Cardiac ventricle fibroblast (primary cell): Measurements from ENCODE around the gene PDIA5. TPM values are rescaled to one million over a fixed set of nuclear protein-coding genes. Genes with fewer than 3 reads are reported as not detected.

Experiments used
- total RNA-seq: library from RNA; depleted of rRNA; stranded (reverse); fragments of >200 nt; gene quantifications from 2 replicates; pipeline ENCODE4 v1.2.3, GENCODE V29; 2015

PDIA5 gene
- 62.2 and 77.1 TPM in 2 replicates for total RNA-seq

DNA sequence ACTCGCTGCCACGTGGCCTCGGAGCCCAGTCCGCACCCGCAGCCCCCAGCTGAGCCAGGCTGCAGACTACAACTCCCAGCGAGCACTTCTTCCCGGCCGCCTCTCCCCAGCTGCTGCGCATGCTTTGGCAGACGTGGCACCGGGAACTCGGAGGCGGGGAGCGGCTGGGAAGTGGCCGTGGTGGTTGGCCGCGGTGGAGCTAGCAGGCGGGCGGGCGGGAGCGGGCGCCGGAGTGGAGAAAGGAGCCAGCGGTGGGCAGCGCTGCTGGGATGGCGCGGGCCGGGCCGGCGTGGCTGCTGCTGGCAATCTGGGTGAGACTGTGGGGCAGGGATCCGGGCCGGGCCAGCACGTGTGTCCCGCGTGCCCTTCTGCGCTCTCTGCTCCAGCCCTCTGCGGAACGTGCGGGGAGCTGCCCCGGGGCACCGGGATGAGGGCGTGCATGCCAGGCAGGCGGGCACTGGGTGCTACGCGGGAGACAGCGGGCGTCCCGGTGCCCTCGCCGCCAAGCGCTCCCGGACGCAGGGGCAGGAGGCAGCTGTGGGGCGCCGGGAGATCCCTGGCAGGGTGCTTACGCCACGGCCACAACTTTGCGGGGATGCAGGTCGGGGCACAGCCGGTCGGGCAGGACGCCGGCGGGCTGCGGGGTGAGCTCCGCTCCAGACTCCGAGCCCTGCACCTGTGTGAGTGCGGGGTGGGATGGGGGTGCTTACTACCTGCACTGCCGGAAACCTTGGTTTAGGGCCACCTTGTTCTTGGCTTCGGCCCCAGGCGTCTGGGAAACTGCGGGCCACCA, at the start of gene PDIA5:
Gene PDIA5, plus strand, starts transcription at position 130 of the 793 bp plus-strand sequence. Its CDS starts 140 bp downstream, at position 270.

DNA sequence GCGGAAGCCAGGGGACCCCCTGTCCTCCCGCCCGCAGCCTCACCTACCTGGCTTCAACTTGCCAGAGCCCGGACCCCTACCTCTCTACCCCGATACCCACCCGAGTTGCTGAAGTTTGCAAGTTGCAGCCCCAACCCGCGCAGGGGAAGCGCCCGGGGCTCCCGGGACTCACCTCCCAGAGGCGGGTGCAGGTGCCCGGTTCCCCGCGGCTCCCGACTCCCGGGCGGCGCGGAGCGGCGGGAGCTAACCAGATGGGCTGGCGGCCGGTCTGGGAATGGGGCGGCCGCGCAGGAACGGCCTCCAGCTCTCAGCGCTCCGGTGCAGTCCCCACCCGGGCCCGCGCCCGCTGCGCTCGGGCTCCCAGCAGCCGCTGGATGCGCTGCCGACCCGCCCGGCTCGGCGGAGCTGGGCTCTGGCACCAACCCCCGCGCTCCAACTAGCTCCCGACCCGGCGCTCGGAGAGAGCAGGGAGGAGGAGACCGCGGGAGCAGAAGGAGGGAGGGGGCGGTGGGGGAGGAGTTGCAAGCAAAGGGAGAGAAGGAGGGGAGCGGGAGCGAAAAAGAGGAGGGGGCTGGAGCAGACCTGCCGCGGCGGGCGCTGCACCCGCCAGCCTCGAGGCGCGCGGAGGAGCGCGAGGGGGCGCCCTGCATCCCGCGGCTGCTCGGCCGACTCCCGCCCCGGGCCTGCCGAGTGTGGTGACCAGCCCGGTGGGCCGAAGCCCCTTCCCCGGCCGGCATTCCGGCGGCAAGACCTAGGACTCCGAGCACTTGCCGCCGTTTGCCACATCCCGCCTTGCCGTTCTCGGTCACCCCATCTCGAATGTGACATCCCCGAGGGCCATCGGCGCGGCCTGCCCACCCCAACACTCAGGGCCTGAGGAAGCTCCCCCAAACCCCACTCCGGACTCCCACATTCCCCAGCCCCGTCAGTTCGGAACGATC, 39.3 kb upstream of the PDIA5 start, which contains the start of gene SEMA5B:
Gene SEMA5B, minus strand, starts transcription at position 472 of the 941 bp plus-strand sequence. CDS start 66,500 bp downstream, outside the sequence.

DNA sequence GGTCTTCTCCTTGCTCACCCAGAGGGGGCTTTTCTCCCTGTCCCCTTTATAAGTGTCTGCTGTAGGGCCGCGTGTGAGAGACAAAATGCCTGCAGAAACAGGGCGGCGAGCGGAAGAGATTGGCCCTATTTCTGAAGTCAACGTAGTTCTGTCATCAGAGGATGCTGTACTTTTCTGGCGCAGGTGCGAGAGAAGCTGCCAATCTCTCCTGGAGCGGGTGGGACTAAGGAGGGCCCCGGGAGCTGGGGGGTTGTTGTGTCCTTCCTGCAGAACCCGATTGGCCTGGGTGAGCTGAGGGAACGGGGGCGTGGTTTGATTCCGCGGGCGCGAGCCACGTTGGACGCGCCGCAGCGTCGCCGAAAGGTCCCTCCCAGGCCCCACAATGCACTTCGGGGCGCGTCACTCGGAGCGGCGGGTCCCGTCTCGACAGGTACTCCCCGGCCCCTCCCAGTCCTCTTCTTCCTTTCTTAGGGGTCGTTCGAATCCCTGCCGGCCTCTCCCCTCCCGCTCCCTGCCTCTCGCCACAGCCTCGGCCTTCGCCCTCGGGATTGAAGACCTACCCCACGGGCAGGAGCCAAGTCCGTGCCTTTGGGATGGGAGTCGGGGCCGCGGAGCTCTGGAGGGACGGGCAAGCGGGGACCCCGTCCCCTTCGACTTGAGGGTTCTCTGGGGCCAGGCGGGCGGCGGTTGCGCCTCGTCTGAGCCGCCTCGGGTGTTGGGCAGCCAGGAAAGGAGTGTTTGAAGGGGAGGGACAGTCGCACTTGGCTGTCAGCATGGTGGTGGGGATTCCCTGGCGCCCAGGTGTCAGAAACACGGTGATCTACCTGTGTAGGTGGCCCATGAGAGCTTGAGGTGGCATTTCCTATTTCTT, 135.0 kb downstream of the PDIA5 start, which contains the start of gene SEC22A:
Gene SEC22A, plus strand, starts transcription at position 387 of the 871 bp plus-strand sequence. CDS start 7,275 bp downstream, outside the sequence.

Other genes with a start within 250 kb of the PDIA5 start
- not detected in 2 replicates for gene SEMA5B, start 39.3 kb upstream of the PDIA5 start, total RNA-seq
- gene SEC22A, start 134.9 kb downstream of the PDIA5 start, total RNA-seq: 27.7 and 36.3 TPM in 2 replicates